OCI-LY1 (cell line): ENCODE results near the gene SMAD1.

Source experiments
- H2AFZ ChIP-seq: fragments of 200-600 bp; sonication (generic), shearing (Covaris generic); 2 replicates; pipeline ENCODE4 v1.6.0; 2014; ENCODE audit warnings: antibody characterized with exemption, mild to moderate bottlenecking, low read length
- H3F3A ChIP-seq: fragments of 200-600 bp; sonication (generic), shearing (Covaris generic); 2 replicates; pipeline ENCODE4 v1.6.0; 2014; ENCODE audit warnings: mild to moderate bottlenecking, antibody characterized with exemption, low read length, moderate library complexity; ENCODE audit not compliant: insufficient read depth
- H3K27ac ChIP-seq: fragments of 200-600 bp; sonication (generic); 2 replicates; pipeline ENCODE4 v1.5.1; 2014; ENCODE audit warnings: low read length, mixed run types, mild to moderate bottlenecking, low read depth; ENCODE audit not compliant: poor library complexity, severe bottlenecking
- H3K27me3 ChIP-seq: fragments of 200-600 bp; sonication (generic); 2 replicates; pipeline ENCODE4 v1.6.0; 2014; ENCODE audit warnings: antibody characterized with exemption, mild to moderate bottlenecking, low read length, moderate library complexity; ENCODE audit not compliant: insufficient read depth
- H3K36me3 ChIP-seq: fragments of 200-600 bp; sonication (generic); 2 replicates; pipeline ENCODE4 v1.6.1; 2014; ENCODE audit warnings: mild to moderate bottlenecking, antibody characterized with exemption, low read length, moderate library complexity, mixed read lengths; ENCODE audit not compliant: insufficient read depth
- H3K4me1 ChIP-seq: fragments of 200-600 bp; sonication (generic); 2 replicates; pipeline ENCODE4 v1.5.1; 2014; ENCODE audit warnings: mild to moderate bottlenecking, low read length, moderate library complexity; ENCODE audit not compliant: insufficient read depth, severe bottlenecking
- H3K4me2 ChIP-seq: fragments of 200-600 bp; sonication (generic), shearing (Covaris generic); 2 replicates; pipeline ENCODE4 v1.6.1; 2014; ENCODE audit warnings: low read length
- H3K4me3 ChIP-seq: fragments of 200-600 bp; sonication (generic); 2 replicates; pipeline ENCODE4 v1.5.1; 2014; ENCODE audit warnings: low read length, low read depth, mild to moderate bottlenecking, mixed read lengths; ENCODE audit not compliant: poor library complexity, severe bottlenecking
- H3K79me2 ChIP-seq: fragments of 200-600 bp; shearing (Covaris generic); 2 replicates; pipeline ENCODE4 v1.6.1; 2016; ENCODE audit warnings: mixed run types, low read length, mixed read lengths; ENCODE audit not compliant: insufficient read depth
- H3K9ac ChIP-seq: fragments of 200-600 bp; sonication (generic), shearing (Covaris generic); 2 replicates; pipeline ENCODE4 v1.6.1; 2014; ENCODE audit warnings: mild to moderate bottlenecking, low read length, mixed read lengths
- H3K9me2 ChIP-seq: fragments of 200-600 bp; sonication (generic), shearing (Covaris generic); 2 replicates; pipeline ENCODE4 v1.6.1; 2014; ENCODE audit warnings: low read depth, mild to moderate bottlenecking, low read length, mixed read lengths
- H3K9me3 ChIP-seq: fragments of 200-600 bp; shearing (Covaris generic); 2 replicates; pipeline ENCODE4 v1.6.1; 2014; ENCODE audit warnings: low read length, mixed read lengths
- H4K20me1 ChIP-seq: fragments of 200-600 bp; sonication (generic), shearing (Covaris generic); 2 replicates; pipeline ENCODE4 v1.6.0; 2016; ENCODE audit warnings: mild to moderate bottlenecking, low read length; ENCODE audit not compliant: insufficient read depth
- CTCF ChIP-seq: fragments of 200-600 bp; sonication (generic), shearing (Covaris generic); IDR thresholded peaks from 2 replicates; pipeline ENCODE4 v1.5.1; 2017; ENCODE audit warnings: mild to moderate bottlenecking, antibody characterized with exemption, low read length, moderate library complexity, mixed read lengths
- EZH2 ChIP-seq: fragments of 200-600 bp; sonication (generic), shearing (Covaris generic); IDR thresholded peaks from 2 replicates; pipeline ENCODE4 v1.8.0; 2017; ENCODE audit warnings: borderline replicate concordance, mixed run types, mild to moderate bottlenecking, antibody characterized with exemption, low read length, moderate library complexity, mixed read lengths

Gene SMAD1

GRCh38 chr4:145503486-145504072 is 21.9 kb downstream of the SMAD1 start:
- Histone ChIP-seq H3K27ac (peak overlapping the region; percentile 97), H4K20me1 (no peaks in the 10 kb centered on the region), H3K4me3 (peak overlapping the region; percentile 38), H2AFZ (no peak overlapping the region), H3K79me2 (peaks cover 84% of the 10 kb centered on the region), H3K27me3 (no peaks in the 10 kb centered on the region), H3K36me3 (peaks cover 37% of the 10 kb centered on the region), H3K4me2 (peak overlapping the region; percentile 64), H3K4me1 (peaks cover 88% of the 10 kb centered on the region), H3F3A (no peaks in the 10 kb centered on the region; the same call in 1 of the 2 replicates), H3K9ac (peak overlapping the region; percentile 67), H3K9me3 (0 out of 2 replicates have a peak, but pooled peaks cover 4% of the 10 kb centered on the region), H3K9me2 (no peaks in the 10 kb centered on the region)
- TF ChIP-seq EZH2 = no peak
- TF ChIP-seq CTCF = no peak

GRCh38 chr4:145505995-145506394 is 24.3 kb downstream of the SMAD1 start:
- no peaks in the 10 kb centered on the region for H3K27me3 ChIP-seq
- peak overlapping the region; percentile 97 for H3K27ac ChIP-seq
- H3K4me3 ChIP-seq = no peak overlapping the region
- H3K4me1 ChIP-seq = peaks cover 64% of the 10 kb centered on the region
- no peak overlapping the region for H3K9ac ChIP-seq
- H3K9me2 ChIP-seq = no peaks in the 10 kb centered on the region
- H3K36me3 ChIP-seq = peaks cover 47% of the 10 kb centered on the region
- peaks cover 13% of the 10 kb centered on the region for H3K9me3 ChIP-seq
- H2AFZ ChIP-seq = no peak overlapping the region
- no peak overlapping the region for H3K4me2 ChIP-seq
- no peaks in the 10 kb centered on the region for H4K20me1 ChIP-seq
- no peak for TF ChIP-seq EZH2
- no peak for TF ChIP-seq CTCF
- no peaks in the 10 kb centered on the region; the same call in 1 of the 2 replicates for H3F3A ChIP-seq
- H3K79me2 ChIP-seq = peaks cover 95% of the 10 kb centered on the region

- no peak overlapping the region for H2AFZ ChIP-seq
- no peak overlapping the region for H3K4me3 ChIP-seq
- TF ChIP-seq EZH2 (no peak), CTCF (no peak)
- H3K4me2 ChIP-seq = no peak overlapping the region
- no peaks in the 10 kb centered on the region for H3K27me3 ChIP-seq
- no peaks in the 10 kb centered on the region for H4K20me1 ChIP-seq
- no peaks in the 10 kb centered on the region for H3F3A ChIP-seq
- peaks cover 63% of the 10 kb centered on the region for H3K36me3 ChIP-seq
- H3K27ac ChIP-seq = peak overlapping the region; percentile 12
- H3K9ac ChIP-seq = no peak overlapping the region
- peaks cover 100% of the 10 kb centered on the region for H3K79me2 ChIP-seq
- H3K9me2 ChIP-seq = no peaks in the 10 kb centered on the region
- H3K9me3 ChIP-seq = peaks cover 28% of the 10 kb centered on the region
- peaks cover 50% of the 10 kb centered on the region for H3K4me1 ChIP-seq
Measured at GRCh38 chr4:145507636-145508035, 26.0 kb downstream of the SMAD1 start.
